Loucy (cell line): Measurements from ENCODE around the gene CHN2.

Source experiments
- EZH2phosphoT487 ChIP-seq: fragments of 200-600 bp; IDR thresholded peaks from 2 replicates; pipeline ENCODE4 v1.6.1; 2018; ENCODE audit warnings: antibody characterized with exemption, mild to moderate bottlenecking, moderate library complexity, borderline replicate concordance
- TF ChIP-seq, protein P1 (sequence below): fragments of 200-600 bp; sonication (generic); conservative IDR thresholded peaks from 2 replicates; pipeline ENCODE4 v1.5.1; 2014; ENCODE audit warnings: mild to moderate bottlenecking, antibody characterized with exemption, low read length

DNA sequence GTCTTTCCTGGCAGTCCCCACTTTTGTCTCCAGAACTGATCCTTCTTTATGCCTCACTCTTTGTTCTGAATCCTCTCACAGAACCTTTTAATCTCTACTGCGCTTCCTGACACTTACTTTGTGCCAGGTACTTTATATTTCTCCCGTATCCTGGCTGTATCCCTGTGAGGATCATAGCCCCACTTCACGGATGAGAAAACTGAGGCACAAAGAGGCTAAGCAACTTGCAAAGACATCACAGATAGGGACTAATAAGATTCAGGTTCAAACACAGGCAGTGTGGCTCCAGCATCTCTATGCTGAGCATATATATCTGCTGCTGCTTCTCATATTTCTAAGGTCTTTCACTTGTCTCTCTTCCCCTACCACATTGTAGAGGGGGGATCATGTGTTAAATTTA is 116.7 kb downstream of the CHN2 start:
- TF ChIP-seq, protein P1, sequence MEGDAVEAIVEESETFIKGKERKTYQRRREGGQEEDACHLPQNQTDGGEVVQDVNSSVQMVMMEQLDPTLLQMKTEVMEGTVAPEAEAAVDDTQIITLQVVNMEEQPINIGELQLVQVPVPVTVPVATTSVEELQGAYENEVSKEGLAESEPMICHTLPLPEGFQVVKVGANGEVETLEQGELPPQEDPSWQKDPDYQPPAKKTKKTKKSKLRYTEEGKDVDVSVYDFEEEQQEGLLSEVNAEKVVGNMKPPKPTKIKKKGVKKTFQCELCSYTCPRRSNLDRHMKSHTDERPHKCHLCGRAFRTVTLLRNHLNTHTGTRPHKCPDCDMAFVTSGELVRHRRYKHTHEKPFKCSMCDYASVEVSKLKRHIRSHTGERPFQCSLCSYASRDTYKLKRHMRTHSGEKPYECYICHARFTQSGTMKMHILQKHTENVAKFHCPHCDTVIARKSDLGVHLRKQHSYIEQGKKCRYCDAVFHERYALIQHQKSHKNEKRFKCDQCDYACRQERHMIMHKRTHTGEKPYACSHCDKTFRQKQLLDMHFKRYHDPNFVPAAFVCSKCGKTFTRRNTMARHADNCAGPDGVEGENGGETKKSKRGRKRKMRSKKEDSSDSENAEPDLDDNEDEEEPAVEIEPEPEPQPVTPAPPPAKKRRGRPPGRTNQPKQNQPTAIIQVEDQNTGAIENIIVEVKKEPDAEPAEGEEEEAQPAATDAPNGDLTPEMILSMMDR, result no peak
- TF ChIP-seq EZH2phosphoT487, result no peak
